Head of caudate nucleus (tissue), 42 donors: ENCODE data around the gene PEX6.

ENCODE experiments used
- DNase-seq, 42 donors: peaks; one replicate each; pipeline versions ENCODE4 v3.0.0 to v3.0.0-alpha.2; 2020 to 2021; ENCODE audit warnings: mixed read lengths in 7 of 42
- intact Hi-C: fragments of 100-400 bp; cut with DNase I; formaldehyde crosslinking; loops from one replicate; pipeline ENCODE4 v1.15.0; 2022

The PEX6 gene

GRCh38 chr6:42978839-42979522 is at the start of gene PEX6:
PEX6 (minus strand) TSS chr6:42979181; CDS start chr6:42979150, 31 bp downstream.
- peak; percentile 75 to 97 (median 91) for DNase-seq
- intact Hi-C loops: no loop called here

- intact Hi-C loops: no loop called here
- no peak for DNase-seq
Observed at GRCh38 chr6:43026365-43026764, 47.4 kb upstream of the PEX6 start.

- DNase-seq: no peak
- intact Hi-C loops: no loop called here
Observed at GRCh38 chr6:43024436-43024835, 45.5 kb upstream of the PEX6 start.

GRCh38 chr6:43021270-43022047 is 42.5 kb upstream of the PEX6 start, which contains the start of gene RRP36:
RRP36 (plus strand) TSS chr6:43021623; CDS start chr6:43021655, 32 bp downstream.
- DNase-seq: peak; percentile 63 to 93 (median 85)
- intact Hi-C loops: no loop called here

- DNase-seq: no peak
- intact Hi-C loops: no loop called here
Observed at GRCh38 chr6:43020847-43021246, 41.9 kb upstream of the PEX6 start.

- DNase-seq: peak in 9 of 42 donors; percentile 11 to 56 (median 36)
- intact Hi-C loops: no loop called here
Observed at GRCh38 chr6:43020052-43020705, 41.2 kb upstream of the PEX6 start.

- no peak for DNase-seq
- intact Hi-C loops: no loop called here
Observed at GRCh38 chr6:43019152-43019551, 40.2 kb upstream of the PEX6 start.

- intact Hi-C loops: no loop called here
- DNase-seq: no peak
Observed at GRCh38 chr6:43016943-43017334, 38.0 kb upstream of the PEX6 start.

- DNase-seq: no peak
- intact Hi-C loops: no loop called here
Observed at GRCh38 chr6:43016176-43016942, 37.4 kb upstream of the PEX6 start.

- intact Hi-C loops: loop anchor here (2.0 kb wide), 1 partner anchor 30 kb away; the partner anchor contains the start of gene PPP2R5D
- DNase-seq: no peak
Observed at GRCh38 chr6:43014434-43014909, 35.5 kb upstream of the PEX6 start.

- intact Hi-C loops: loop anchor here (2.0 kb wide), 2 partner anchors 29 to 45 kb away; partner anchors contain the start of genes KLC4, MRPL2 and PPP2R5D
- DNase-seq: peak; percentile 98 to 100 (median 100)
Observed at GRCh38 chr6:43013843-43014433, 35.0 kb upstream of the PEX6 start, which contains the start of the genes KLHDC3 and MEA1. KLHDC3 (plus strand) TSS chr6:43014249; CDS start chr6:43017193, 2,944 bp downstream. MEA1 (minus strand) TSS chr6:43013946; CDS start chr6:43013813, 133 bp downstream.

GRCh38 chr6:43013097-43013842 is 34.3 kb upstream of the PEX6 start:
- DNase-seq: peak in 9 of 42 donors; percentile 6 to 67 (median 16)
- intact Hi-C loops: loop anchor here (2.0 kb wide), 1 partner anchor 46 kb away; the partner anchor contains the start of genes KLC4 and MRPL2

- intact Hi-C loops: loop anchor here (2.0 kb wide), 1 partner anchor 46 kb away; the partner anchor contains the start of genes KLC4 and MRPL2
- DNase-seq: no peak
Observed at GRCh38 chr6:43012364-43012763, 33.4 kb upstream of the PEX6 start.

GRCh38 chr6:43011207-43011606 is 32.2 kb upstream of the PEX6 start:
- intact Hi-C loops: no loop called here
- no peak for DNase-seq

- peak in 32 of 42 donors; percentile 7 to 73 (median 46) for DNase-seq
- intact Hi-C loops: no loop called here
Observed at GRCh38 chr6:43009124-43009523, 30.1 kb upstream of the PEX6 start.

GRCh38 chr6:43007126-43007525 is 28.1 kb upstream of the PEX6 start:
- intact Hi-C loops: no loop called here
- no peak for DNase-seq

GRCh38 chr6:43006251-43006650 is 27.3 kb upstream of the PEX6 start:
- DNase-seq: no peak
- intact Hi-C loops: no loop called here
